ENCODE measurements around the gene SPTBN5.

- no peak for TF ChIP-seq EZH2 (IDR thresholded peaks at IDR 0.05; ENCODE audit: borderline replicate concordance, low read length)
- TF ChIP-seq, protein P1, sequence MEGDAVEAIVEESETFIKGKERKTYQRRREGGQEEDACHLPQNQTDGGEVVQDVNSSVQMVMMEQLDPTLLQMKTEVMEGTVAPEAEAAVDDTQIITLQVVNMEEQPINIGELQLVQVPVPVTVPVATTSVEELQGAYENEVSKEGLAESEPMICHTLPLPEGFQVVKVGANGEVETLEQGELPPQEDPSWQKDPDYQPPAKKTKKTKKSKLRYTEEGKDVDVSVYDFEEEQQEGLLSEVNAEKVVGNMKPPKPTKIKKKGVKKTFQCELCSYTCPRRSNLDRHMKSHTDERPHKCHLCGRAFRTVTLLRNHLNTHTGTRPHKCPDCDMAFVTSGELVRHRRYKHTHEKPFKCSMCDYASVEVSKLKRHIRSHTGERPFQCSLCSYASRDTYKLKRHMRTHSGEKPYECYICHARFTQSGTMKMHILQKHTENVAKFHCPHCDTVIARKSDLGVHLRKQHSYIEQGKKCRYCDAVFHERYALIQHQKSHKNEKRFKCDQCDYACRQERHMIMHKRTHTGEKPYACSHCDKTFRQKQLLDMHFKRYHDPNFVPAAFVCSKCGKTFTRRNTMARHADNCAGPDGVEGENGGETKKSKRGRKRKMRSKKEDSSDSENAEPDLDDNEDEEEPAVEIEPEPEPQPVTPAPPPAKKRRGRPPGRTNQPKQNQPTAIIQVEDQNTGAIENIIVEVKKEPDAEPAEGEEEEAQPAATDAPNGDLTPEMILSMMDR (IDR thresholded peaks at IDR 0.05; ENCODE audit: low read length), result no peak
Observed at GRCh38 chr15:41876689-41877088, 17.2 kb downstream of the SPTBN5 start.
